Stimulated activated CD4-positive, alpha-beta T cell treated with anti-CD3 and anti-CD28 coated beads, Interleukin-15, amount 100 ng/mL, for 1 hour (primary cell): ENCODE measurements around the gene COL5A2.

Experiments used
- DNase-seq, 2 donors: peaks; one replicate each; pipeline ENCODE4 v3.0.0-alpha.2; 2020; ENCODE audit warnings: low read depth in 1 of 2, low spot score in 1 of 2

The COL5A2 gene

GRCh38 chr2:189147989-189148388 lies 31.6 kb downstream of the COL5A2 start:
- DNase-seq: no peak

GRCh38 chr2:189147361-189147760 lies 32.2 kb downstream of the COL5A2 start:
- DNase-seq: no peak

- DNase-seq: no peak
These were observed 33.0 kb downstream of the COL5A2 start for GRCh38 chr2:189146553-189146952.

GRCh38 chr2:189144700-189145211 lies 34.8 kb downstream of the COL5A2 start:
- no peak for DNase-seq

GRCh38 chr2:189143925-189144324 lies 35.6 kb downstream of the COL5A2 start:
- no peak for DNase-seq

GRCh38 chr2:189142893-189143759 lies 36.4 kb downstream of the COL5A2 start:
- DNase-seq: peak in 1 of 2 donors; percentile 3

- DNase-seq: no peak
These were observed 40.8 kb downstream of the COL5A2 start for GRCh38 chr2:189138800-189139199.

- DNase-seq: no peak
These were observed 42.0 kb downstream of the COL5A2 start for GRCh38 chr2:189137519-189137918.

GRCh38 chr2:189134485-189134884 lies 45.1 kb downstream of the COL5A2 start:
- DNase-seq: no peak

GRCh38 chr2:189131991-189132390 lies 47.6 kb downstream of the COL5A2 start:
- no peak for DNase-seq

GRCh38 chr2:189129971-189130370 lies 49.6 kb downstream of the COL5A2 start:
- no peak for DNase-seq

- DNase-seq: no peak
These were observed 50.6 kb downstream of the COL5A2 start for GRCh38 chr2:189128970-189129369.

- DNase-seq: no peak
These were observed 51.8 kb downstream of the COL5A2 start for GRCh38 chr2:189127756-189128155.

- no peak for DNase-seq
These were observed 54.4 kb downstream of the COL5A2 start for GRCh38 chr2:189125195-189125594.

- no peak for DNase-seq
These were observed 55.4 kb downstream of the COL5A2 start for GRCh38 chr2:189124175-189124574.

GRCh38 chr2:189118386-189118785 lies 61.2 kb downstream of the COL5A2 start:
- DNase-seq: no peak

- DNase-seq: no peak
These were observed 62.6 kb downstream of the COL5A2 start for GRCh38 chr2:189116979-189117378.

GRCh38 chr2:189116087-189116486 lies 63.5 kb downstream of the COL5A2 start:
- DNase-seq: no peak

GRCh38 chr2:189115126-189115525 lies 64.4 kb downstream of the COL5A2 start:
- no peak for DNase-seq

- no peak for DNase-seq
These were observed 65.6 kb downstream of the COL5A2 start for GRCh38 chr2:189113963-189114362.

- no peak for DNase-seq
These were observed 68.4 kb downstream of the COL5A2 start for GRCh38 chr2:189111063-189111715.

GRCh38 chr2:189109921-189110397 lies 69.6 kb downstream of the COL5A2 start:
- DNase-seq: no peak
